Activated naive CD8-positive, alpha-beta T cell treated with anti-CD3 and anti-CD28 coated beads for 36 hours (primary cell): ENCODE results near the gene COL24A1. TPM values are rescaled to one million over a fixed set of nuclear protein-coding genes. Genes with fewer than 3 reads are reported as not detected.

Experiments used
- DNase-seq: peaks from one replicate; pipeline ENCODE4 v3.0.0; 2021
- H3K27ac Mint-ChIP-seq: one replicate; pipeline ENCODE4 v1.8.0; 2022; ENCODE audit warnings: mild to moderate bottlenecking, moderate library complexity, mixed read lengths
- H3K27me3 Mint-ChIP-seq: one replicate; pipeline ENCODE4 v1.8.0; 2022; ENCODE audit warnings: mild to moderate bottlenecking, mixed read lengths
- H3K36me3 Mint-ChIP-seq: one replicate; pipeline ENCODE4 v1.8.0; 2021; ENCODE audit warnings: mild to moderate bottlenecking, mixed read lengths
- H3K4me1 Mint-ChIP-seq: one replicate; pipeline ENCODE4 v1.8.0; 2021; ENCODE audit warnings: mixed read lengths
- H3K4me3 Mint-ChIP-seq: one replicate; pipeline ENCODE4 v1.8.0; 2022; ENCODE audit warnings: mild to moderate bottlenecking, moderate library complexity, mixed read lengths
- H3K9me3 Mint-ChIP-seq: one replicate; pipeline ENCODE4 v1.8.0; 2022; ENCODE audit warnings: mixed read lengths
- total RNA-seq, 2 experiments: library from RNA; stranded (reverse); gene quantifications; one replicate each; pipeline ENCODE4 v1.2.3, GENCODE V29; 2021

COL24A1 gene
- total RNA-seq, 2 experiments from 2014 or later = not detected

DNA sequence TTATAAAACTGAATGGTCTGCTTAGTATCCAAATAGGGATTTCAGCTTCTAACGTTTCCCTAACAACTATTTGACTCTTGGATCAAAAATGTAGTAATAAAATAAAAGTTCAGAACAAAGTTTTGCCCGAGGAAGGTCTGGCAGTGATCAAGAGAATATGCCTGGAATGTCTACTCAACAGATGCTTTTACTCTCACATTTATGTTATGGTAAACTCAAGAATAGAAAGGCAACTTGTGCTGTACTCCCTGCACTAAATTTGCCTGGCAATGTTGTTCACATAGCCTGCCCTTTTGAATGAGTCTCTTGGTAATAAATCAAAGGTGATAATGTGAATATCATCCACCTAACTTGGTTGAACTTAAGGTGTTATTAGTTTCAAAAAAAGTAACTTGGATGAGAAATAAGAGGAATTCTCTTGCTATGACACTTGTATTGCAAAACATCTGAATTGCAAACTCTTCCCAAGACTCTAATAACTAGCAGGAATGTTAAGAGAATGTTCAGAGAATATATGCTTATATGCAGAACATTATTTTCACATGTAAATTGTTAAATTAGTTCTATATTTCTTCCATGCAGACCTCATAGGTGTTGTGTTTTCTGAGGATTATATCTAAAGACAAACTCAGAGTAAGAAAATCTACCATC is 215.8 kb downstream of the COL24A1 start:
- DNase-seq = no peak
- H3K36me3 Mint-ChIP-seq = no peaks in the 10 kb centered on the region
- peaks cover 1% of the 10 kb centered on the region for H3K9me3 Mint-ChIP-seq
- H3K4me1 Mint-ChIP-seq = no peaks in the 10 kb centered on the region
- no peak overlapping the region for H3K27ac Mint-ChIP-seq
- no peaks in the 10 kb centered on the region for H3K27me3 Mint-ChIP-seq
- H3K4me3 Mint-ChIP-seq = no peak overlapping the region

DNA sequence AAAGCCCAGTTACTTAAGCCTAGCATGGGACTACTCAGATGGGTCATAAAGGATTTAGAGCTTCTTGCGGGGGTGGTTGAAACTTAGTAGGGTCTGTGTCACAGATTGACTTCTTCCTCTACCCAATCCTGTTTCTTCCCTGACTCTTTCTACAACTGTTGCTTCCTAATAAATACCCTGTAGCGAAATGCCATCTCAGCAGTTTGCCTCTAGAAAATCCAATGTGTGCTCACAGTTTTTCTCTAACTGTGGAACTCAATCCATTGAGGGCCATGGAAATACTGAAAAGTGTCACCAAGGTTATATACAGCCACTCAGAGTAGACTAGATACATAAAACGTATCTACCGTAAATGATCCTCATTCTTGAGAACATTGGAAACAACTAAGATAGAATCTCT is 217.7 kb downstream of the COL24A1 start:
- Mint-ChIP-seq H3K27me3 (no peaks in the 10 kb centered on the region), H3K36me3 (no peaks in the 10 kb centered on the region)

DNA sequence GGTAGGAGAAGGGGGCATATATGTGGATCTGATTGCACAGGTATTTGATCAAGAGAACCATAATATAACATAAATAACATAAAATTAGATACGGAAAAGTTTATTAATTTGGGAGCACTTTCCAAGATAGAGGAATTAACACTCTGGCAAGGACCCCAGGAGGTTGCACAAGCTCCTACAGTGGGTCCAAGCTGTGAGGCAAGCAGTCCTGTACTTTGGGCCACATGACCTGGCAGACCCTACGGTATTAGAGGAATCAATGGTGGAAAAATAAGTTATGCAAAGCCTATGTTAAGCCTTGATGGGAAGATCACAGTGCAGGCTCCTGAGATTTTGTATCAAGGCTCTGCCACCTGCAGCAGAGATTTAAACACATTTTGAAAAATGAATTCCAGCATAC is 220.1 kb downstream of the COL24A1 start:
- Mint-ChIP-seq H3K4me1 (no peaks in the 10 kb centered on the region), H3K27me3 (no peaks in the 10 kb centered on the region)

More for the DNA sequence above, 217.7 kb downstream of the COL24A1 start:
- no peaks in the 10 kb centered on the region for H3K9me3 Mint-ChIP-seq
- H3K4me3 Mint-ChIP-seq = no peak overlapping the region
- no peak for DNase-seq
- H3K27ac Mint-ChIP-seq = no peak overlapping the region
- H3K4me1 Mint-ChIP-seq = no peaks in the 10 kb centered on the region

DNA sequence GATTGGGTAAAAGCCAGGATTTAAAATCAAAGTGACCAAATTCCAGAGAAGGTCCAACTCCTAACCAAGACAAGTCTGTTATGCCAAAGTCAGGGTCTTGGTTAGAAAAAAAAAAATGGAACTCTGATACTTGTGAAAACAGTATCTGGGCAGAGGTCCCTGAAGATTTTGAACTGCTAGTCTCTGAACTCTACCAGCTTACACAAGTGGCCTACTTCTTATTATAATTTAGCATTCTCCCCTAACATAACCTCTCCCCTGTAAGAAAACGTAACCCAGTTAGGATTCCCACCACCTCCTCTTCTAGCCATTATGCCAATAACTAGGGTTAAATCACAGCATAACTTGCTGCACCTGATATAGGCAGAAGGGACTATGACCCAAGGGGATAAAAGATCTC is 220.5 kb downstream of the COL24A1 start:
- no peak overlapping the region for H3K4me3 Mint-ChIP-seq
- no peaks in the 10 kb centered on the region for H3K27me3 Mint-ChIP-seq
- no peaks in the 10 kb centered on the region for H3K9me3 Mint-ChIP-seq

More for the DNA sequence above, 220.1 kb downstream of the COL24A1 start:
- no peaks in the 10 kb centered on the region for H3K9me3 Mint-ChIP-seq
- DNase-seq = no peak
- H3K27ac Mint-ChIP-seq = no peak overlapping the region
- H3K36me3 Mint-ChIP-seq = no peaks in the 10 kb centered on the region
- H3K4me3 Mint-ChIP-seq = no peak overlapping the region

DNA sequence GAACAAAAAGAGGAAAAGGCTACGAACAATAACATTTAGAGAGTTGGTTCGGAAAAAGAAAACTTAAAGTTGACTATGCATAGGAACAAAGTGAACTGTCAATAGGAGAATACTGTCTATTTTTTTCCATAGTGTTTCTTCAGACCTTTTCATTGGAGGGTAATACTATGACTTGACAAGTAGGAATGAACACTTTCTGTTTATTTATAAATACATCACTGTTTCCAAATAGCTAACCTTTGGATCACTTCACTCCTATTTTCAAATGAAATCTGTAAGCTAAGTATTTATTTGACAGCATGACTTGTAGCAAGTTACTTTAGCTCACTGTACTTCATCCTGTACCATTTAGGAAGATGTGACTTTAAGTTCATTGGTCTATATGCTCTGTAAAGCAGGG is 221.3 kb downstream of the COL24A1 start:
- Mint-ChIP-seq H3K4me3 (no peak overlapping the region), H3K36me3 (no peaks in the 10 kb centered on the region), H3K27ac (no peak overlapping the region), H3K9me3 (no peaks in the 10 kb centered on the region), H3K27me3 (no peaks in the 10 kb centered on the region), H3K4me1 (no peaks in the 10 kb centered on the region)
- DNase-seq = no peak

More for the DNA sequence above, 220.5 kb downstream of the COL24A1 start:
- Mint-ChIP-seq H3K4me1 (no peaks in the 10 kb centered on the region), H3K36me3 (no peaks in the 10 kb centered on the region), H3K27ac (no peak overlapping the region)
- no peak for DNase-seq

DNA sequence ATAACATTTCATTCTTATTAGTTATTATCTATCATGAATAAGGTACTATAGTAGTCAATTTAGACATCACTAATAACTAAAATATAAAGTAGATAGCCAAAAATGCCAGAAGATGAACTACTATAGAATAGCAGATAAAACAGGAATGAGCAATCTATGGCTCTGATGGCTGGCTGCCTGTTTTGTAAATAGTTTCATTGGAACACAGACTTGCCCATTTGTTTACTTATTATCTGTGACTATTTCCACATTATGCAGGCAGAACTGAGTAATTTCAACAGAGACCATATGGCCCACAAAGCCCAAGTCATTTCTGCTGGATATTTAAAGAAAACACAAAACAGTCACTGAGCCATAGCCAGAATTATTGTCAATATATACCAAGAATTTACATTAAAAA is 222.1 kb downstream of the COL24A1 start:
- no peaks in the 10 kb centered on the region for H3K9me3 Mint-ChIP-seq
- no peak overlapping the region for H3K4me3 Mint-ChIP-seq

DNA sequence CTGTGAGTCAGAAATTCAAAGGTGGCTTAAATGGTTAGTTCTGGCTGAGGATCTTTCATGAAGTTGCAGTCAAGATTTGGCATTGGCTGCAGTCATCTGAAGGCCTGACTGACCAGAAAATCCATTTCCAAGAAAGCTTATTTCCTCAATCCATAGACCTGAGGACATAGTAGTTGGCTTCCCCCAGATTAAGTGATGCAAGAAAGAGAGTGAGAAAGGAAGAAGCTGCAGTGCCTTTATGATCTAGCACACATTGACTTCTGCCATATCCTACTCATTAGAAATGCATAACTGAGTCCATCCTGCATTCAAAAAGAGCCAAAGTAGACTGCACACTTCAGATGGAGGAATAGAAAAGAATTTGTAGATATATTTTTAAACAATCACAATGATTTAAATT is 222.6 kb downstream of the COL24A1 start:
- Mint-ChIP-seq H3K27ac (no peak overlapping the region), H3K36me3 (no peaks in the 10 kb centered on the region), H3K27me3 (no peaks in the 10 kb centered on the region), H3K4me1 (no peaks in the 10 kb centered on the region), H3K4me3 (no peak overlapping the region), H3K9me3 (no peaks in the 10 kb centered on the region)
- DNase-seq = no peak

More for the DNA sequence above, 222.1 kb downstream of the COL24A1 start:
- H3K36me3 Mint-ChIP-seq = no peaks in the 10 kb centered on the region
- no peak for DNase-seq
- no peaks in the 10 kb centered on the region for H3K4me1 Mint-ChIP-seq
- H3K27ac Mint-ChIP-seq = no peak overlapping the region
- H3K27me3 Mint-ChIP-seq = no peaks in the 10 kb centered on the region

DNA sequence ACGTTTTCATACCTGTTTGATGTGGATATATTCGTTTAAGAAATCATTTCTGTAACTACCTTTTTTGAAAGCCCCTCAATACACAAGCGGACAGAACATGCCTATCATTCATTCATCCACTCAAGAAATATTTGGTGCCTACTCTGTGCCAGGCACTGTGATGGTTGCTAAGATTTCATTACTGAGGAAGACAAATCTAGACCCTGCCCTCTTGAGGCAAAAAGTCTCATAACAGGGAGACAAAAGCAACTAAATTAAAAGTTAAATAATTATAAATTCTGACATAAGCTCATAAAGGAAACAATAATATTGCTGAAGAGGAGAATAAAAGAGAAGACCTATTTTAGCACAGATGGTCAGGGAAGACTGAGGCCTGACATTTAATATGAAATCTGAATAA is 244.8 kb downstream of the COL24A1 start:
- no peaks in the 10 kb centered on the region for H3K9me3 Mint-ChIP-seq
- H3K27me3 Mint-ChIP-seq = no peaks in the 10 kb centered on the region
- no peaks in the 10 kb centered on the region for H3K4me1 Mint-ChIP-seq
- no peak overlapping the region for H3K27ac Mint-ChIP-seq
- H3K4me3 Mint-ChIP-seq = no peak overlapping the region
- no peak for DNase-seq
- H3K36me3 Mint-ChIP-seq = no peaks in the 10 kb centered on the region

DNA sequence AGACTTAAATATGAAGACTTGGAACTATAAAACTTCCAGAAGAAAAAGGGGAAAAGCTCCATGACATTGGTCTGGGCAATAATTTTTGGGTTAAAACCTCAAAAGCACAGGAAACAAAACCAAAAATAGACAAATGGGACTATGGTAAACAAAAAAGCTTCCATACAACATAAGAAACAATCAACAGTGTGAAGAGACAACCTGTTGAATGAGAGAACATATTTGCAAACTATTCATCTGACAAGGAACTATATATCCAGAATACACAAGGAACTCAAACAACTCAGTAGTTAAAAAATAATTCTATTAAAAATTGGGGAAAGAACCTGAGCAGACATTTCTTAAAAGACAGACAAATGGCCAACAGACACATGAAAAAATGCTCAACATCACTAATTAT is 255.7 kb downstream of the COL24A1 start:
- DNase-seq = no peak
- Mint-ChIP-seq H3K27me3 (peaks cover 3% of the 10 kb centered on the region), H3K9me3 (no peaks in the 10 kb centered on the region), H3K4me1 (no peaks in the 10 kb centered on the region), H3K27ac (no peak overlapping the region), H3K4me3 (no peak overlapping the region), H3K36me3 (no peaks in the 10 kb centered on the region)

DNA sequence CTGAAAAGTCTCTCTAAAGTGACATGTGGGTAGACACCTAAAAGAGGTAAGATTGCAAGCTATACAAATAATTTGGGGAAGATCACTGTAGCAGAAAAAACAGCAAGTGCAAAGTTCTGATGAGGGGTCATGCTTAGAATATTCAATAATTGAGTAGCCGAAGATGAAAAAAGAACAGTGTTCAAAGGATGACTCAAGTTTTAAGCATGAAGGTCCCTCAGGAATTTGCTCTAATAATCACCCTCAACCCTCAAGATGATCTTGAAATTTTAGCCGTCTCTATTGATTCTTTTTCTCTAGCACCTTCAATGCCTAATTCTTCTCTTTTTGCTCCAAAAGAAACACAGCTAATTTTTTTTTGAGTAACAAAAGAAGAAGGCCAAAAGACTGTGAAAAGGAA is 257.7 kb downstream of the COL24A1 start:
- no peak for DNase-seq
- Mint-ChIP-seq H3K4me3 (no peak overlapping the region), H3K4me1 (no peaks in the 10 kb centered on the region), H3K9me3 (no peaks in the 10 kb centered on the region), H3K27ac (no peak overlapping the region), H3K27me3 (peaks cover 3% of the 10 kb centered on the region), H3K36me3 (no peaks in the 10 kb centered on the region)

DNA sequence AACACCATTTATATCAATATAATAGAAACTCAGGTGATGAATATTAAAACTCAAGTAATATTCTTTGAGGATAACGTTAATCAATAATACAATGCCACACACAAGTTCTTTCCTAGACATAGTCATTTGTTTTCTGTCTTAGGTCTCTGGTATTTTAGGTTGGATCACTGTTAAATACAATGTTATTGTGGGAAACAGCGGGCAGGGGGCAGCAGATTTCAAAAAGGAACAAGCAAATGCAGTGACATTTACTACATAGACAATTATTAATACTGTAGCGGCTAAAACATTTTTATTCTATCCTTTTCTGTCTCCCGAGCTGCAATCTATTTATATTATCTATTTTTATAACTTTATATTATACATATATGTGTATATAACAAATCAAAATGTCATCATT is 261.9 kb downstream of the COL24A1 start:
- no peak for DNase-seq
- Mint-ChIP-seq H3K27me3 (peaks cover 3% of the 10 kb centered on the region), H3K36me3 (no peaks in the 10 kb centered on the region), H3K4me3 (no peak overlapping the region), H3K27ac (no peak overlapping the region), H3K4me1 (no peaks in the 10 kb centered on the region), H3K9me3 (no peaks in the 10 kb centered on the region)

DNA sequence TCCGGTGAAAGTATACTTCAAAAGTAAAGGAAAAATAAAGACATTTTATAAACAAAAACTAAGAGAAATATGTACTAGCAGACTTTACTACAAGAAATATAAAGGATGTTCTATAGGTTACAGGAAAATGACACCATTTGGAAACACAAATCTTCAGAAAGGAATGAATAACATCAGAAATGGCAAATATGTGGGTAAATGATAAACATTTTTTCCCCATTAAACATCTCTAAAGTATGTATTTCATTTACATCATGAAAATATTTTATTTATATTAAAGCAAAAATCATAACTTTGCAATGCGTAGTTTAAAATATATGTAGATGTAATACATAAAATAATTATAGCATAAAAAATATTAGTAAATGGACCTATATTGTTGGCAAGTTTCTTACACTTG is 264.2 kb downstream of the COL24A1 start:
- no peaks in the 10 kb centered on the region for H3K9me3 Mint-ChIP-seq
- no peak overlapping the region for H3K4me3 Mint-ChIP-seq
- H3K27me3 Mint-ChIP-seq = peaks cover 3% of the 10 kb centered on the region
- no peaks in the 10 kb centered on the region for H3K36me3 Mint-ChIP-seq
- no peak overlapping the region for H3K27ac Mint-ChIP-seq
- no peaks in the 10 kb centered on the region for H3K4me1 Mint-ChIP-seq
- DNase-seq = no peak

DNA sequence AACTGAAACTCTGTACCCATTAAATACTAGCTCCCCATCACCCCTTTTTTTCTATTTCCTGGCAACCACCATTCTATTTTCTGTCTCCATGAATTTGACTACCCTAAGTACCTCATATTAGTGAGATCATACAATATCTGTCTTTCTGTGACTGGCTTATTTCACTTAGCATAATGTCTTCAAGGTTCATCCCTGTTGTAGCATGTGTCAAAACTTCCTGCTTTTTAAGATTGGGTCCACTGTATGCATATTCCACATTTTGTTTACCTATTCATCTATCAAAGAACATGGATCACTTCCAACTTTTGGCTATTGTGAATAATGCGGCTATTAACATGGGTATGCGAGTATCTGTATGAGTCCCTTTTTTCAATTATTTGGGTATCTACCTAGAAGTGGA is 266.7 kb downstream of the COL24A1 start:
- H3K4me1 Mint-ChIP-seq = no peaks in the 10 kb centered on the region
- no peaks in the 10 kb centered on the region for H3K27me3 Mint-ChIP-seq
- no peak overlapping the region for H3K4me3 Mint-ChIP-seq
- H3K27ac Mint-ChIP-seq = no peak overlapping the region
- DNase-seq = no peak
- H3K36me3 Mint-ChIP-seq = no peaks in the 10 kb centered on the region
- H3K9me3 Mint-ChIP-seq = no peaks in the 10 kb centered on the region

DNA sequence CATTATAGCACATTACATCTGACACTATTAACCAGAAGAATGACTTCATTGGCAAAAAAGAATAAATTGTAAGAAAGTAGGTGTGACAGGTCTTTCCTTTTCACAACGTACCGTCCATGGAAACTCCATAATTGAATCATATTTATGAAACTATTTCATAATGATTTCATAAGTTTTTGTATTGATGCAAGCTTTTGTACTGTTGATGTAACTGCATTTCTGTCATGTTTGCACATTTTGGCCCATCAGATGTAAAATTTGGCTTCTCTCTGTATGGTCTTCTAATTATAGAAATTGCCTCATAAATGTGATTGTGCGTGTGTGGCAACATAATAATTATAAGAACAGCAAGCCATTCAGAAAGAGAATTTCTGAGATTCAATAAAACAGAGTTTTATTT is 267.7 kb downstream of the COL24A1 start:
- Mint-ChIP-seq H3K9me3 (no peaks in the 10 kb centered on the region), H3K27ac (no peak overlapping the region), H3K27me3 (no peaks in the 10 kb centered on the region), H3K4me3 (no peak overlapping the region), H3K36me3 (no peaks in the 10 kb centered on the region), H3K4me1 (no peaks in the 10 kb centered on the region)
- DNase-seq = no peak

DNA sequence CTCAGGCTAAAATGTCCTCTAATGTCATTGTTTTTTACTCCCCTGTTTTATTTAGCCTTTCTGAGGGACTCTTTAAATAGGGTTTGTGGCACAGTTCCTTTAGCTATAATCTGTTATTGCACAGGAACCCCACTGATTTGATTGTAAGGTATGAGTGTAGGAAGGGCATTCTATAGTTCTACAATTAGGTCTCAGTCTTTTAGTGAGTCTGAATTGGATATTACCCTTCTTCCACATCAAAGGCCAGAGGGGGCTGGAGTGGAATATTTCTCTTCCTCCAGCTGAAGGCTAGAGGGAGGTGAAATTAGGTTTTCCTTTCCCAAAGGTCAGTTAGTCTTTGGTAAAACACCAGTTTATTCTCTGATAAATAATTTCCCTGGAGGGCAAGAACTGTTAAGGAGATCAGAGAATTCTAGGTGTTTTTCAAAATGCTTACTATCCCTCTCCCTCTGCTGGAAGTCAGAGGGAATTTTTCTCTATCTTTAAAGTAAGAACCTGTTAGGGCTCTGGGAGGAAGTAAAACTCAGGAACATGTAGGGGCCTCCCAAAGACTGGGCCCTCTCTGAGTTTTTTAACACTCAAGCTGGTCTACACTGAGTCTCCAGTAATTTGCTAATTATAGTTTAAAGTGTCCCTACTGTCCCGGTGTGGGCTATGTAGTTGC is 272.1 kb downstream of the COL24A1 start:
- Mint-ChIP-seq H3K36me3 (no peaks in the 10 kb centered on the region), H3K9me3 (no peaks in the 10 kb centered on the region), H3K27me3 (no peaks in the 10 kb centered on the region), H3K27ac (no peak overlapping the region), H3K4me3 (no peak overlapping the region), H3K4me1 (no peaks in the 10 kb centered on the region)
- DNase-seq = no peak

DNA sequence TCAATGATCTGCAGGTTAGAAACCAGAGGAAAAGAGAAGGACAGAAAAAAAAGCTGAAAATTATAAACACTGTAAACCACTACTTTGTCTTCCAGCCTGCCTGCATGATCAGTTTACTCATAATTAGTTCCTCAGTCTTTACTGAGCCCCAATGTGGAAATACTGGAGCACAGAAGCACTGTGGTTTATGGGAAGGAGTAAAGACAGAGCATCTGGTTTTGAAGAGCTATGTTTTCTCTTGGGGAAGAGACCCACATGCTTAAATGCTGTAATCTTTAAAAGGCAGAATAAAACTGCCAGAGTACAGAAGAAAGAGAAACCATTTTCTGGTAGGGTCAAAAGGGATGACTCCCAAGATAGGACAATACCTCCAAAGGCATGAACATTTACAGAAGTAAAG is 289.4 kb downstream of the COL24A1 start:
- H3K4me1 Mint-ChIP-seq = no peaks in the 10 kb centered on the region
- peaks cover 2% of the 10 kb centered on the region for H3K9me3 Mint-ChIP-seq
- H3K4me3 Mint-ChIP-seq = no peak overlapping the region
- H3K27me3 Mint-ChIP-seq = no peaks in the 10 kb centered on the region
- H3K36me3 Mint-ChIP-seq = no peaks in the 10 kb centered on the region
- H3K27ac Mint-ChIP-seq = no peak overlapping the region
- DNase-seq = no peak
